DND-41 (cell line): ENCODE measurements around the gene SNTG2.

Source experiments
- ATAC-seq: fragments of 200-7000 bp; cut with Tn5 transposase; 3 replicates; pipeline ENCODE4 v1.9.1; 2021; ENCODE audit warnings: low read depth; ENCODE audit not compliant: insufficient read depth
- DNase-seq: peaks from one replicate; pipeline ENCODE4 v3.0.0-alpha.2; 2020
- H2AFZ ChIP-seq: 2 replicates; pipeline ENCODE4 v1.6.0; 2012; ENCODE audit warnings: low read depth, low read length
- H3K27ac ChIP-seq: 2 replicates; pipeline ENCODE4 v1.5.1; 2012; ENCODE audit warnings: low read length, inconsistent platforms
- H3K27me3 ChIP-seq: fragments of 200-600 bp; sonication (generic); 2 replicates; pipeline ENCODE4 v1.6.0; 2012; ENCODE audit warnings: low read length, mild to moderate bottlenecking, inconsistent platforms; ENCODE audit not compliant: insufficient read depth, poor library complexity
- H3K36me3 ChIP-seq: 2 replicates; pipeline ENCODE4 v1.5.1; 2012; ENCODE audit warnings: low read length, inconsistent platforms; ENCODE audit not compliant: insufficient read depth
- H3K4me1 ChIP-seq: 2 replicates; pipeline ENCODE4 v1.5.1; 2012; ENCODE audit warnings: mild to moderate bottlenecking, low read length; ENCODE audit not compliant: insufficient read depth
- H3K4me2 ChIP-seq: 2 replicates; pipeline ENCODE4 v1.6.0; 2012; ENCODE audit warnings: mild to moderate bottlenecking, moderate library complexity, low read length, inconsistent platforms; ENCODE audit not compliant: insufficient read depth
- H3K4me3 ChIP-seq, 2 experiments: fragments of 200-600 bp in 1 of 2; shearing (Covaris generic) in 1 of 2; 2 replicates each; pipeline ENCODE4 v1.5.1; 2012 to 2016; ENCODE audit warnings: inconsistent platforms in 2 of 2, low read length in 2 of 2, mild to moderate bottlenecking in 2 of 2, low read depth in 1 of 2, moderate library complexity in 1 of 2
- H3K79me2 ChIP-seq: 2 replicates; pipeline ENCODE4 v1.6.0; 2012; ENCODE audit warnings: low read length, inconsistent platforms; ENCODE audit not compliant: insufficient read depth
- H3K9ac ChIP-seq: 2 replicates; pipeline ENCODE4 v1.6.0; 2012; ENCODE audit warnings: low read depth, mild to moderate bottlenecking, inconsistent platforms, low read length, moderate library complexity
- H3K9me3 ChIP-seq: 2 replicates; pipeline ENCODE4 v1.5.1; 2012; ENCODE audit warnings: low read length, moderate library complexity, mild to moderate bottlenecking, inconsistent platforms; ENCODE audit not compliant: insufficient read depth, severe bottlenecking
- H4K20me1 ChIP-seq: 2 replicates; pipeline ENCODE4 v1.6.0; 2012; ENCODE audit warnings: low read length; ENCODE audit not compliant: insufficient read depth
- CTCF ChIP-seq: IDR thresholded peaks from 2 replicates; pipeline ENCODE4 v1.5.1; 2012; ENCODE audit warnings: borderline replicate concordance, low read length, moderate library complexity, mild to moderate bottlenecking; ENCODE audit not compliant: poor library complexity, severe bottlenecking; ENCODE audit errors: extremely low read depth
- EZH2 ChIP-seq: IDR thresholded peaks from 3 replicates; pipeline ENCODE4 v1.6.1; 2012; ENCODE audit warnings: borderline replicate concordance, low read depth, mild to moderate bottlenecking, moderate library complexity, low read length, inconsistent platforms; ENCODE audit not compliant: severe bottlenecking

SNTG2 gene

GRCh38 chr2:1257334-1257733, 306.7 kb downstream of the SNTG2 start:
- no peak overlapping the region for H3K4me2 ChIP-seq
- H3K27ac ChIP-seq, result no peak overlapping the region
- H4K20me1 ChIP-seq, result no peaks in the 10 kb centered on the region
- no peaks in the 10 kb centered on the region for H3K9me3 ChIP-seq
- DNase-seq, result no peak
- no peak overlapping the region for H3K4me3 ChIP-seq
- H2AFZ ChIP-seq, result no peak overlapping the region
- no peak for ATAC-seq
- no peaks in the 10 kb centered on the region for H3K4me1 ChIP-seq
- H3K36me3 ChIP-seq, result no peaks in the 10 kb centered on the region
- no peak overlapping the region for H3K9ac ChIP-seq
- H3K27me3 ChIP-seq, result no peaks in the 10 kb centered on the region
- H3K79me2 ChIP-seq, result no peaks in the 10 kb centered on the region
- TF ChIP-seq CTCF (no peak), EZH2 (no peak)

- H3K9me3 ChIP-seq, result no peaks in the 10 kb centered on the region
Observed at GRCh38 chr2:1259746-1260145, 309.1 kb downstream of the SNTG2 start.

GRCh38 chr2:1262609-1263008, 312.0 kb downstream of the SNTG2 start:
- no peak for DNase-seq
- TF ChIP-seq CTCF, result no peak
- no peak for TF ChIP-seq EZH2
- Histone ChIP-seq H3K27me3 (no peaks in the 10 kb centered on the region), H3K4me1 (no peaks in the 10 kb centered on the region), H3K79me2 (no peaks in the 10 kb centered on the region), H4K20me1 (no peaks in the 10 kb centered on the region), H3K4me2 (no peak overlapping the region), H3K9ac (no peak overlapping the region), H3K4me3 (no peak overlapping the region), H3K36me3 (no peaks in the 10 kb centered on the region), H3K27ac (no peak overlapping the region), H3K9me3 (no peaks in the 10 kb centered on the region), H2AFZ (no peak overlapping the region)
- ATAC-seq, result no peak

More at GRCh38 chr2:1259746-1260145, 309.1 kb downstream of the SNTG2 start:
- no peaks in the 10 kb centered on the region for H3K79me2 ChIP-seq
- H3K4me2 ChIP-seq, result no peak overlapping the region
- H4K20me1 ChIP-seq, result no peaks in the 10 kb centered on the region
- H3K4me3 ChIP-seq, result no peak overlapping the region
- no peaks in the 10 kb centered on the region for H3K4me1 ChIP-seq
- H3K9ac ChIP-seq, result no peak overlapping the region
- H3K27me3 ChIP-seq, result no peaks in the 10 kb centered on the region
- TF ChIP-seq CTCF (no peak), EZH2 (no peak)
- no peak overlapping the region for H2AFZ ChIP-seq
- no peak for DNase-seq
- ATAC-seq, result no peak
- no peak overlapping the region for H3K27ac ChIP-seq
- no peaks in the 10 kb centered on the region for H3K36me3 ChIP-seq

GRCh38 chr2:1265454-1265853, 314.8 kb downstream of the SNTG2 start:
- Histone ChIP-seq H3K4me2 (no peak overlapping the region), H3K9ac (no peak overlapping the region), H3K4me3 (no peak overlapping the region), H3K36me3 (no peaks in the 10 kb centered on the region), H3K79me2 (no peaks in the 10 kb centered on the region), H3K27ac (no peak overlapping the region), H2AFZ (no peak overlapping the region), H4K20me1 (no peaks in the 10 kb centered on the region), H3K9me3 (no peaks in the 10 kb centered on the region), H3K27me3 (no peaks in the 10 kb centered on the region), H3K4me1 (no peaks in the 10 kb centered on the region)
- DNase-seq (no peak), ATAC-seq (no peak)
- TF ChIP-seq EZH2, result no peak
- no peak for TF ChIP-seq CTCF
